Measurements from ENCODE around the gene PNKP.

The PNKP gene

DNA sequence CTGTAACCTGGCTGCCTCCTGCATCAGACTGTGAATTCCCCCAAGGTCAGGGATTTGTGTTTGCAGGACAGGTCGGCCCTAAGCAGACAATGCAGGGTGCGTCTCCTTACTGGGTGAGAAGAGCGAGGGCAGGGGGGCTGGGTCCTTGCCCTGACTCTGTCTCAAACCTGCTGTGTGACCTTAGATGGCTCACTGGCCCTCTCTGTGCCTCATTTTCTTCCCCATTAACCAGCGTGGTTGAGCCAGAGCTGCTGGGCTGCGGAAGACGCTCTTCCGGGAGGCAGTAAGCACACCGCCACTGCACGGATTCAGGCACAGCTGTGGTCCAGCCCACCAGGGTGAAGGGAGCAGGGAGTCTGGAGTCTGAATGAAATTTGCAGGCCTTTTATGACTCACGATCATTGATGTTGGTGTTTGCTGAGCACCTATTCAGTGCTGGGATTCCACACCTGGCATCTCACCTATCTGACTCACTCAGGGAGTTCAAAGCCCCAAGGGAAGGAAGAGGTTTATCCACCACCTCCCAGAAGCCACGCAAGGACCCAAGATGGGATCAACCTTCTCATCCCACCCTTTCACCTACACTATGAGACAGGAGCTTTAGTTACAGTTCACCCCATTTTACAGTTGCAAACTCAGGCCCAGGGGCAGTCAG is 7.3 kb upstream of the PNKP start:
- TF ChIP-seq EZH2phosphoT487 (conservative IDR thresholded peaks at IDR 0.05; ENCODE audit: low read length), result no peak
- TF ChIP-seq, protein P1, sequence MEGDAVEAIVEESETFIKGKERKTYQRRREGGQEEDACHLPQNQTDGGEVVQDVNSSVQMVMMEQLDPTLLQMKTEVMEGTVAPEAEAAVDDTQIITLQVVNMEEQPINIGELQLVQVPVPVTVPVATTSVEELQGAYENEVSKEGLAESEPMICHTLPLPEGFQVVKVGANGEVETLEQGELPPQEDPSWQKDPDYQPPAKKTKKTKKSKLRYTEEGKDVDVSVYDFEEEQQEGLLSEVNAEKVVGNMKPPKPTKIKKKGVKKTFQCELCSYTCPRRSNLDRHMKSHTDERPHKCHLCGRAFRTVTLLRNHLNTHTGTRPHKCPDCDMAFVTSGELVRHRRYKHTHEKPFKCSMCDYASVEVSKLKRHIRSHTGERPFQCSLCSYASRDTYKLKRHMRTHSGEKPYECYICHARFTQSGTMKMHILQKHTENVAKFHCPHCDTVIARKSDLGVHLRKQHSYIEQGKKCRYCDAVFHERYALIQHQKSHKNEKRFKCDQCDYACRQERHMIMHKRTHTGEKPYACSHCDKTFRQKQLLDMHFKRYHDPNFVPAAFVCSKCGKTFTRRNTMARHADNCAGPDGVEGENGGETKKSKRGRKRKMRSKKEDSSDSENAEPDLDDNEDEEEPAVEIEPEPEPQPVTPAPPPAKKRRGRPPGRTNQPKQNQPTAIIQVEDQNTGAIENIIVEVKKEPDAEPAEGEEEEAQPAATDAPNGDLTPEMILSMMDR (IDR thresholded peaks at IDR 0.05; ENCODE audit: insufficient read depth, low read length, poor library complexity, severe bottlenecking), result no peak
- Histone ChIP-seq H3K9me2 (replicated peaks; ENCODE audit: insufficient read depth, low read length) (no peaks in the 10 kb centered on the region), H3K36me3 (ENCODE audit: low read length) (no peaks in the 10 kb centered on the region), H3F3A (ENCODE audit: insufficient read depth) (0 out of 2 replicates have a peak, but pooled peaks cover 6% of the 10 kb centered on the region), H3K4me2 (ENCODE audit: low read depth, low read length, poor library complexity, severe bottlenecking) (peak overlapping the region; percentile 91), H3K4me3 (ENCODE audit: insufficient read depth, low read length, poor library complexity, severe bottlenecking) (no peak overlapping the region), H2AFZ (ENCODE audit: low read depth, low read length, severe bottlenecking) (no peak overlapping the region), H3K9ac (ENCODE audit: low read length) (no peak overlapping the region; the same call in 1 of the 2 replicates), H3K27ac (ENCODE audit: low read depth, low read length) (no peak overlapping the region), H3K27me3 (ENCODE audit: low read length) (no peaks in the 10 kb centered on the region), H3K79me2 (ENCODE audit: insufficient read depth, low read length) (peaks cover 9% of the 10 kb centered on the region; the same call in 1 of the 2 replicates), H3K9me3 (ENCODE audit: insufficient read depth, low read length) (no peaks in the 10 kb centered on the region), H4K20me1 (ENCODE audit: low read depth, low read length) (no peaks in the 10 kb centered on the region)

DNA sequence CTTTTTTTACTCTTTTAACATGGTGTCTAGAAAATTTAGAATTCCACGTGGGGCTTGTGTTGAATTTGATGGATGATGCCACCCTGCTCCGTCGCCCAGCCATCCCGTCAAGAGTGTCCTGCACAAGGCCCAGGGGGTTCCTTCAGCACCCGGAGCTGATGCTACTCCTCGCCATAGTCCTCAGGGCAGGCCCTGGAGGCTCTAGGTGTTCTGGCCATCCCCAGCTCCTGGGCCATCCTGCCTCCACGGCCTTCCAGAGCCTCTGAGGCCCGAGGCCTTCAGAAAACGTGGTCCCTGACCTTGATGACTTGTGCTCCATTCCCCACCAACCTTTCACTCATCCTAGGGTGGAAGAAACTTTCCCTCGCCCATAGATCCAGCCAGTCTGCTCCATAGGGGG is 6.5 kb upstream of the PNKP start:
- Histone ChIP-seq H3K4me2 (ENCODE audit: low read depth, low read length, poor library complexity, severe bottlenecking) (no peak overlapping the region), H3K9ac (ENCODE audit: low read length) (no peak overlapping the region), H3K36me3 (ENCODE audit: low read length) (no peaks in the 10 kb centered on the region), H3K79me2 (ENCODE audit: insufficient read depth, low read length) (peaks cover 9% of the 10 kb centered on the region; the same call in 1 of the 2 replicates), H3K27me3 (ENCODE audit: low read length) (no peaks in the 10 kb centered on the region), H3K9me2 (replicated peaks; ENCODE audit: insufficient read depth, low read length) (no peaks in the 10 kb centered on the region), H3F3A (ENCODE audit: insufficient read depth) (0 out of 2 replicates have a peak, but pooled peaks cover 8% of the 10 kb centered on the region), H2AFZ (ENCODE audit: low read depth, low read length, severe bottlenecking) (no peak overlapping the region), H3K4me3 (ENCODE audit: insufficient read depth, low read length, poor library complexity, severe bottlenecking) (no peak overlapping the region), H3K27ac (ENCODE audit: low read depth, low read length) (no peak overlapping the region), H4K20me1 (ENCODE audit: low read depth, low read length) (no peaks in the 10 kb centered on the region), H3K9me3 (ENCODE audit: insufficient read depth, low read length) (no peaks in the 10 kb centered on the region)
- no peak for TF ChIP-seq EZH2phosphoT487 (conservative IDR thresholded peaks at IDR 0.05; ENCODE audit: low read length)
- TF ChIP-seq, protein P1 (IDR thresholded peaks at IDR 0.05; ENCODE audit: insufficient read depth, low read length, poor library complexity, severe bottlenecking), result no peak

DNA sequence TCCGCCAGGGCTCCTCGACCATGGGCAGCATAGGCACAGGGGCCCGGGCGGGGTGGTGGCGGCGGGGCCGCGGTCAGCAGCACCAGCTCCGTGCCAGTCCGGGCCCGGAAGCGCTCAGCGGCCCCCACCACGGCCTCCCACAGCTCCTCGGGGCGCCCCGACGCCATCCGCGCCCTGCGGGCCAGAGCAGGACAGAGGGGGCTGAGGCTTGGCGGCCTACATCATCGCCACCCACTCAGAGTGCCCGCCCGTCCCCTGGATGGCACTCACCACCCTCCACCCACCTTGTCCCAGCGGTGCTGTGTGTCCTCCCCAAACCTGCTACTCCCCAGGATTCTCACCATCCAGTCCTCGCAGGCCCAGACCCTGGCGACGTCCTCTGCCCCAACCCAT is 5.7 kb upstream of the PNKP start:
- Histone ChIP-seq H3K27me3 (ENCODE audit: low read length) (no peaks in the 10 kb centered on the region), H3K36me3 (ENCODE audit: low read length) (no peaks in the 10 kb centered on the region), H3K4me3 (ENCODE audit: insufficient read depth, low read length, poor library complexity, severe bottlenecking) (no peak overlapping the region), H4K20me1 (ENCODE audit: low read depth, low read length) (no peaks in the 10 kb centered on the region), H3K9me2 (replicated peaks; ENCODE audit: insufficient read depth, low read length) (no peaks in the 10 kb centered on the region), H3K79me2 (ENCODE audit: insufficient read depth, low read length) (peaks cover 9% of the 10 kb centered on the region; the same call in 1 of the 2 replicates), H3K9me3 (ENCODE audit: insufficient read depth, low read length) (0 out of 2 replicates have a peak, but pooled peaks cover 3% of the 10 kb centered on the region), H3F3A (ENCODE audit: insufficient read depth) (0 out of 2 replicates have a peak, but pooled peaks cover 15% of the 10 kb centered on the region), H3K27ac (ENCODE audit: low read depth, low read length) (no peak overlapping the region), H2AFZ (ENCODE audit: low read depth, low read length, severe bottlenecking) (no peak overlapping the region), H3K9ac (ENCODE audit: low read length) (no peak overlapping the region), H3K4me2 (ENCODE audit: low read depth, low read length, poor library complexity, severe bottlenecking) (no peak overlapping the region)
- TF ChIP-seq, protein P1 (IDR thresholded peaks at IDR 0.05; ENCODE audit: insufficient read depth, low read length, poor library complexity, severe bottlenecking), result no peak
- TF ChIP-seq EZH2phosphoT487 (conservative IDR thresholded peaks at IDR 0.05; ENCODE audit: low read length), result no peak
